NCI-H2081 (cell line): ENCODE data around the gene ZNF468.
"Not testable (repeated sequence)": the region's sequence is repeated elsewhere in the genome, so short reads cannot be mapped to it uniquely, and the experiment has no call there.

Source experiments
- DNase-seq, 2 experiments: peaks; one replicate each; lab custom pipeline; 2025; lab: John Stamatoyannopoulos, UW

The ZNF468 gene

DNA sequence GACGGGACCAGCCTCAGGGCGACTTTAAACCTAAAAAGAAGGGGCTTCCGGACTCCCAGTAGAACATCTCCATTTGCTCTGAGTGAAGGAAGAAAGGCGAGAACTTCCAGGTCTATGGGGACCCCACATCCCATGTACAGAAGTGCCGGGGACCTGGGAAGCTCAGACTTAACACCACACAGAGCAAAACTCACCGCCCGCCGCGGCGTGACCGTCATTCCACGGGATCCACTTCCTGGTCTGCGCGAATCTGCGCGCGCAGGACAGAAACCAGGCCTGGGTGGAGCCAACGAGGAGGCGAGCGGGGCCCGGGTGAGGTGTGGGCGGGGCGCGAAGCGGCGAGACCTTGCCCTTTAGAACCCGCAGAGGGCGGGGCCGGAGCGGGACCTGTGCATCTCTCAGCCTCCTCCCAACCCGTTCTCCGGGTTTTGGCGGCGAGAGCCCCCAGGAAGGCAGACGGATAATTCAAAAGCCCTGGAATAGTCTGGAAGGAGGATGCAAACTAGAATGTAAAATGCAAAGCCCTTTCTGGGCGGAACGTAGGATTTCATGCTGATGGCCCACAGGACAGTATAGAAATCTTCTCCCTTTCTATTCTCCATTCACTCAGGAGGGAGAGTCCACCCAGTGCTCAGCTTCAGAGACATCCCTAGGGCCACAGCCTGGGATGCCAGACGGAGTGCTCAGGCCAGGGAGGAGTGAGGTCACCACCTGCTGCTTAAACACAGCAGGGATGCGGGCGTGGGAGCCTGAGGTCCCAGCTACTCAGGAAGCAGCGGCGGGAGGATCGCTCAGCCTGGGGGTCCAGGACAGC lies at the start of gene ZNF468:
TSS of gene ZNF468 (minus strand) at position 242 of the 814 bp plus-strand sequence. CDS start 3,347 bp downstream, outside the sequence.
- peak; percentile 17 to 57 for DNase-seq

DNA sequence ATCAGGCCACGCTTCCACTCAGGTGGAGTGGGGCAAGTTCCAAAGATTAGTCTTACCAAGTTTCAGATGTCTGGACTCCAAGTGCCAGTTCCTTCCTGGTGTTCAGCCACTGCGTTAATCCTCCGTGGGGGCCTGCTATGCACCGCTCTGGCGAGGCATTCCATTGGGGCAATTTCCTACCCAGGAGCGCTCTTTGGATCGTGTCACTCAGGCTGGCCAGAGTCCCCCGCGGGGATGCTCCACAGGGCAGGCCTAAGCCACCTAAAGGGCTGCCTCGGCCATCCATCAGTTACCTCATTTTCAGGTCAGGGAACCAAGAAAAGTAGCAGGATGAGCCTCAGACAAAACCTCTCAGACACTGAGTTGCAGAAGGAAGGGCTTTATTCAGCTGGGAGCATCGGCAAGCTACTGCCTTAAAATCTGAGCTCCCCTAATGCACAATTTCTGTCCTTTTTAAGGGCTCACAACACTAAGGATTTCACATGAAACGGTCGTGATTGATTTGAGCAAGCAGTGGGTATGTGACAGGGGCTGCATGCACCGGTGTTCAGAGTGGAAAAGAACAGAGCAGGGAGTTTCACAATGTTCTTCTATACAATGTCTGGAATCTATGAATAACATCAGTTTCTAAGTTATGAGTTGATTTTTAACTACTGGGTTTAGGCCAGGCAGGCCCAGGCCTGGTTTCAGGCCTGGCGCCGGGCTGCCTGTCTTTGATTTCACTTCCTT lies 46.8 kb upstream of the ZNF468 start:
- not testable (repeated sequence) for DNase-seq

DNA sequence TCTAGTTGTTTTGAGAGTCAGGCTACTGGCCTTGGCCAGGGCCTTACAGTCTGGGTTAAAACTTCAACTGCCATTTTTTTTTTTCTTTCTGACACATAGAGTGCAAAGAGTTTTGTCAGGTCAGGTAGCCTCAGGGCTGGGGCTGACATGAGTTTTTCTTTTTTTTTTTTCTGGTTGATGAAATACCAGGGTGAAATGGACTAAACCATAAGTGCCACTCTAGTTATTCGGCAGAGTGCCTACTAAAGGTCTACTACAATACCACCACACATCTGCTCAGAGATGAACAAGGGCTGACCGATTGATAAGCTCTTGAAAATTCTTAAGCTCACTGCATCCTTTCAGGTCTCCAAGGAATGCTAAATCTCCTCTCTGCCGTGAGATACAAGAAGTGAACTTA lies 44.4 kb upstream of the ZNF468 start:
- no peak for DNase-seq

DNA sequence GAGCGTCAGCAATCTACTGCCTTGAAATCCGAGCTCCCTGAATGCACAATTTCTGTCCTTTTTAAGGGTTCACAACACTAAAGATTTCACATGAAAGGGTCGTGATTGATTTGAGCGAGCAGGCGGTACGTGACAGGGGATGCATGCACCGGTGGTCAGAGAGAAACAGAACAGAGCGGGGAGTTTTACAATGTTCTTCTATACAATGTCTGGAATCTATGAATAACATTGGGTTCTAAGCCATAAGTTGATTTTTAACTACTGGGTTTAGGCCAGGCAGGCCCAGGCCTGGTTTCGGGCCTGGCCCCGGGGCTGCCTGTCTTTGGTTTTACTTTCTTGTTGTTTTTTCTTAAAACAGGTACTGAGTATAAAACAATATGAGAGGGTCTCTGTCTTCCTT lies 41.2 kb upstream of the ZNF468 start:
- not testable (repeated sequence) for DNase-seq

DNA sequence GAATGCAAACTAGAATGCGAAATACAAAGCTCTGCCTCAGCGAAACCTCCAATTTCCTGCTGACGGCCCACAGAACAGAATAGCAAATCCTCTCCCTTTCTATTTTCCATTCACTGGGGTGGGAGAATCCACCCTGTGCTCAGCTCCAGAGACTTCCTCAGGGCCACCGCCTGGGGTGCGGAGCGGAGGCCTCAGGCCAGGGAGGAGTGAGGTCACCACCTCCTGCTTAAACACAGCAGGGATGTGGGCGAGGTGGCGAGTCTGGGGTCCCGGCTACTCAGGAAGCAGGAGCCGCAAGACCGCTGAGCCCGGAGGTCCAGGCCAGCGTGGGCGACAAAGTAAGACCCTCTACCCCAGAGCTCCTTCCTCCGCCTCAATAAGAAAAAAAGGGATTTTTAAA lies 40.7 kb upstream of the ZNF468 start:
- no peak for DNase-seq

DNA sequence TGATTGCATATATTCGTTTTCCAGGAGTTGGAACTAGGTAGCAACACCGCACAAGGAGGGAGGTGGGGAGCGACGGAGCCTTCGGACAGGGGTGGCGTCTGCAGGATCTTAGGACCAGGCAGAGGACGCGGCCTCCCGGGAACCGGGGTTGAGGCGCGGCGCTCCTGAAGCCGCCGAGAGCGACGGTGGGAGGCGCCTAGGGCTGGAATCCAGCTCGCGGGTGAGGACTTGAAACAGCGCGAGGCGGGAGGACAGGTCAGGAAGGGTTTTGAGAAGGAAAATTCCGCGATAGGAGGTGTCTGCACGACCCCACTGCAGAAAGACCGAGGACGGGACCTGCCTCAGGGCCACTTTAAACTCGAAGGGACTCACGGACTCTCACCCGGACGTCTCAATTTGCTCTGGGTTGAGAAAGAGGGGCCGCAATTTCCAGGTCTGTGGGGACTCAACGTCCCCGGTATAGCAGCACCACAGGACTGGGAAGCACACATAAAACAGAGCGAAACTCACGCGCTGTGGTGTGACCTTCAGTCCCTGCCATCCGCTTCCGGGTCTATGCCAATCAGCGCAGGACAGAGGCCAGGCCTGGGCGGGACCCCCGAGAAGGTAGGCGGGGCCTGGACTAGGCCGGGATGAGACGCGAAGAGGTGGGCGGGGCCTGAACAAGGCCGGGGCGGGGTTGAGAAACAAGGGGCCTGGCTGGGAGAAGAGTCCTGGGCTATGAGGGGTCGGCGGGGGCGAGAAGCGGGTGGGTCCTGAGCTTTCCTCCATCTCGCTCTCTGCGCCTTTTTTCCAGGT lies 39.9 kb upstream of the ZNF468 start, which contains the start of gene ZNF320:
TSS of gene ZNF320 (minus strand) at position 498 of the 798 bp plus-strand sequence. CDS start 7,380 bp downstream, outside the sequence.
- DNase-seq, result peak; percentile 82 to 89

DNA sequence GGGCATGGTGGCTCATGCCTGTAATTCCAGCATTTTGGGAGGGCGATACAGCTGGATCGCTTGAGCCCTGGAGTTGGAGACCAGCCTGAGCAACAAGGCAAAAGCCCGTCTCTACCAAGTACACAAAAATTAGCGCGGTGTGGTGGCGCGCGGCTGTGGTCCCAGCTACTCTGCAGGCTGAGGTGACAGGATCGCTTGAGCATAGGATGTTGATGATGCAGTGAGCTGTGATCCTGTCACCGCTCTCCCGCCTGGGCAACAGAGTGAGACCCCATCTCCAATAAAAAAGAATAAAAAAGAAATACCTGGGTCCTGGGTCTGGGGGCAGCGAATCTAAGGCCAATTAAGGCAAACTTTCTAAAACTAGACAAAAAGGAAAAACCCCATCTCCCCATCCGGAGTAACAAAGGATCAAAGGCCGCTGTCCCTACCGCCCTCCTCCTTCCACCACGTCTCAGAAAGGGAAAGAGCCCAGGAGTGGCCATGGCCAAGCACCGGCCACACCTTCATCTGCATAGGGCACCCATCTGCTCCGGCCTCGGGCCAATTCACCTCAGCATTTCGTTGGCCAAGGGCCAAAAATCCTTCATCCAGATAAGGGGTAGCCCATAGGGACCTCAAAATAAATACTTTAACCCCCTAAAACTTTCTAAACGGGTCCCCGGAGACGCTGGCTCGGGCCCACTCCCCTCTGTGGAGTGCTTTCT lies 39.2 kb upstream of the ZNF468 start:
- DNase-seq, result peak in 1 of 2 experiments; percentile 8

DNA sequence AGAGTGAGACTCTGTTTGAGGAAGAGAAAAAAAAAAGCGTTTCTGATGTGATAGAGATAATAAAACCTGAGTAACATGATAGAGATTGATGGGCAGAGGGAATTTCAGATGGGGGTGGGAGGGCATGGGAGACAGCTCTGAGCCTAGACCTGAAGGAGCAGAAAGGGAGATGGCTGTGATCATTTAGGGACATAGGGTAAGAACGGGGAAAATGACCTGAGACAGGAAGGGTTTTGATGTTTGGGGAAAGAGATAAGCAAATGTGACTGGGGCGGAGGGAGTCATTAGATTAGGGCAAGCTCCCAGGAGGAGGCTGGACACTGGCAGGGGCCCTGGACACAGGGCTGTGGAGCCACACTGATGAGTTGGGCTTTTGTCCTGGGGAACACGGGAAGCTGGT lies 33.9 kb upstream of the ZNF468 start:
- no peak for DNase-seq

DNA sequence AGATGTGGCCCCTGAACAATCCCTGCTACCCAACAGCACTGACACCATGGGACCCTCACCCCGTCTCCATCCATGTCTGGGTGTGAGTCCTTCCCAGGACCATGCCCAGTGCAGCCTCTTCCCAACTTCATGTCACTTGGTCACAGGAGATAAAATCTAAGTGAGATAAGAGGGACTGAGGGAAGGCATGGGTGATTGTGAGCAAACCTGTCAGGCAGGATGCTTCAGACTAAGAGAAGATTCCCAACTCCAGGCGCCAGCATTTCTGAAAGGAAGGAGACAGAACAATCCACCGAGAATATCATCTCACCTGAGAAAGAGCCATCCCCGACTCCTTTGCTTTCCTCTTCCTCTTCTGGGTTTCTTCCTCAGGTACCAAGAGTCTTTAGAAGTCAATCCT lies 32.5 kb upstream of the ZNF468 start:
- no peak for DNase-seq

DNA sequence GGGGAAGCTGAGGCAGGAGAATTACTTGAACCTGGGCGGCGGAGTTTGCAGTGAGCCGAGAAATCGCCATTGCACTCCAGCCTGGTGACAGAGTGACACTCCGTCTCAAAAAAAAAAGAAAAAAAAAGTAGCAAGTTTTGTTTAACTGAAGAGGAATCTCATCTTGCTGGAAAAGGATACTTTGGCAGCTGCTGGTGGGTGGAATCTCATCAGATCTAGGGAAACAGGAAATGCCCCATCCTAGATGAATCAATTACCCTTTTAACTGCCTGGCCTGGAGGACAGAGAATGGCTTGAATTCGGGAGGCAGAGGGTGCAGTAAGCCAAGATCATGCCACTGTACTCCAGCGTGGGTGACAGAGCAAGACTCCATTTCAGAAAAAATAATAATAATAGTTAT lies 31.7 kb upstream of the ZNF468 start:
- DNase-seq, result no peak

DNA sequence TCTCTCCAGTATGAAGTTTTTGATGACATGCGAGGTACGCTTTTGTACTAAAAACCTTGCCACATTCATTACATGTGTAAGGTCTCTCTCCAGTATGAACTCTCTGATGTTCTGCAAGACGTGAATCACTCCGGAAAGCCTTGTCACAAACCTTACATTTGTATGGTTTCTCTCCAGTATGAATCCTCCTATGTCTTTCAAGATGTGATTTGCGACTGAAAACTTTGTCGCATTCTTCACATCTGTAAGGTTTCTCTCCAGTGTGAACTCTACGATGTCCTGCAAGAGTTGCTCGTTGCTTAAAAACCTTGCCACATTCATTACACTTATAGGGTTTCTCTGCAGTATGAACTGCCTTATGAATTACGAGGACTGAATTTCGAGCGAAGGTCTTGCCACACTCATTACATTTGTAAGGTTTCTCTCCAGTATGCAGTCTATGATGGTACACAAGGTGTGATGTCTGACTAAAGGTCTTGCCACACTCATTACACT lies 23.5 kb upstream of the ZNF468 start:
- no peak for DNase-seq

DNA sequence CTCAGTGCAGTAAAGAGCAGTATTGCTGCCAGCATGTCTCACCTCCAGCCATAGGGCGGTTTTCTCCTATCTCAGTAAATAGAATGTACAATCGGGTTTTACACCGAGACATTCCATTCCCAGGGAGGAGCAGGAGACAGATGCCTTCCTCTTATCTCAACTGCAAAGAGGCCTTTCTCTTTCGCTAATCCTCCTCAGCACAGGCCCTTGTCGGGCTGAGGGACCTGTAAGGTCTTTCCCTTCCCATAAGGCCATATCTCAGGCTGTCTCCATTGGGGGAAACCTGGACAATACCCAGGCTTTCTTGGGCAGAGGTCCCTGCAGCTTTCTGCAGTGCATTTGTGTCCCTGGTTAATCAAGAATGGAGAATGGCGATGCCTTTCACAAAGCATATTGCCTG lies 15.6 kb upstream of the ZNF468 start:
- DNase-seq, result not testable (repeated sequence)

DNA sequence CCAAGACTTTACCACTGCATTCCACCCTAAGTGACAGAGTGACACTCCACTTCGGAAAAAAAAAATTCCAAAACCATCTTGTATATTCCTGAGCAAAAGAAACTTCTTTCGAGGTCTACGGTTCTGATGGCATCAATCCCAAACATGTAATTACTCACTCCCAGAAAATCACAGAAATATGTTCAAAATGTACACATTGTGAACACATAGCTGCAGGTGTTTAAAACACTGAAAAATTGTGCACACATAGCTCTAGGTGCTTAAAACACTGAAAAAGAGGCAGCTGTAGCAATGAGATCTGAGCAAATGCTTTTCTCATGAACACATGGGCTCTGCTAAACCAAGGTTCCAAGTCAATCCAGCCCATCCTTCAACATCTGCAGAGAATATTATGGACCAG lies 14.0 kb upstream of the ZNF468 start:
- DNase-seq, result no peak

DNA sequence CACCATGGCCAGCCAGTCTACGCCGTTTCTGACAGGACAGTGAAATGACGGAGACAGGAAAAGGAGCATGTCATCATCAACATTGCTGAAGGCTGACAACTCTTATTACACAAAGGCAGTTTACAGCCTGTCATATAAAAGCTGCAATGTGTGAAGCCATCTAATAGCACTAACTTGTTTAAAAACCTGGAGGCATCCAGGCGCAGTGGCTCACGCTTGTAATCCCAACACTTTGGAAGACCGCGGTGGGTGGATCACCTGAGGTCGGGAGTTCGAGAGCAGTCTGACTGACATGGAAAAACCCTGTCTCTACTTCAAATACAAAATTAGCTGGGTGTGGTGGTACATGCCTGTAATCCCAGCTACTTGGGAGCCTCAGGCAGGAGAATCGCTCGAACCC lies 10.6 kb upstream of the ZNF468 start:
- not testable (repeated sequence) for DNase-seq

DNA sequence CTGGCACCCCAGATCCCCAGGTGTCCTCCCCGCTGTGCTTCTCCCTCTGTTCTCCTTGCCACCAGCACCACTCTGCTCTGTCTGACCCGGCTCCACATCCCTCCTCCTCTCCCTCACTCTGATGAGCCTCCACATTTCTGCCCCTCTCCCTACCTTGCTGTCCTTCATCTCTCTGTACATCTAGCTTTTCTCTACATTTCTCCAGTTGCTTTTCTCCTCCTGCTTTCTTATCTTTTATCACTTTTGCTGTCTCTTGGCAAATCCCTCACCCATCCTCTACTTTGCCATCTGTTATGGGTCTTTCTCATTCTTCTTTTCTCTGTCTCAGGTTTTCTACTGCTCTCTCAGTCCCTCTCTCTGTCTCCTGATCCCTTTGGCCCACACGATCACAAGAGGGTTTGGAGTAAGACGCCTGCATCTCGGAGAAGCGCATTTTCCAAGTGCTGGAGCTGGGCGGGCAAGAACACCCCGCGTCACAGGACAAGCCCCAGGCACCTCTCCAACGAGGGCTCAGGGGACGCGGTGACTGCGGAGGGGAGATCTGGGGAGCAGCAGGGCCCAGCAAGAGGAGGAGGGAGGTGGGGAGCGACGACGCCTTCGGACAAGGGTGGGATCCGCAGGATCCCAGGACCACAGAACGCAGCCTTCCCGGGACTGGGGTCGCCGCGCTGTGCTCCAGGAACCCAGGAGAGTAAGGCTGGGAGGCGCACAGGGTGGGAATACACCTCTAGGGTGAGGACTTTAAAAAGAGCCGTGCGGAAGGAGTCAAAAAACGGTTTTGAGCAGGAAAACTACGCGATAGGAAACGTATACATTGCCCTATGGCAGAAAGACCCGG lies 660 bp downstream of the ZNF468 start:
- DNase-seq, result not testable (repeated sequence)

DNA sequence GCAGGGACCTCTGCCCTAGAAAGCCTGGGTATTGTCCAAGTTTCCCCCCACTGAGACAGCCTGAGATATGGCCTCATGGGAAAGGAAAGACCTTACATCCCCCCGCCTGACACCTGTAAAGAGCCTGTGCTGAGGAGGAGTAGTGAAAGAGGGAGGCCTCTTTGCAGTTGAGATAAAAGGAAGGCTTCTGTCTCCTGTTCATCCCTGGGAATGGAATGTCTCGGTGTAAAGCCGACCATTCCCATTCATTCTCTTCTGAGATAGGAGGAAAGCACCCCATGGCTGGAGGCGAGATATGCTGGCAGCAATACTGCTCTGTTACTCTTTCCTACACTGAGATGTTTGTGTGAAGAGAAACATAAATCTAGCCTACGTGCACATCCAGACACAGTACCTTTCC lies 10.1 kb downstream of the ZNF468 start:
- not testable (repeated sequence) for DNase-seq

DNA sequence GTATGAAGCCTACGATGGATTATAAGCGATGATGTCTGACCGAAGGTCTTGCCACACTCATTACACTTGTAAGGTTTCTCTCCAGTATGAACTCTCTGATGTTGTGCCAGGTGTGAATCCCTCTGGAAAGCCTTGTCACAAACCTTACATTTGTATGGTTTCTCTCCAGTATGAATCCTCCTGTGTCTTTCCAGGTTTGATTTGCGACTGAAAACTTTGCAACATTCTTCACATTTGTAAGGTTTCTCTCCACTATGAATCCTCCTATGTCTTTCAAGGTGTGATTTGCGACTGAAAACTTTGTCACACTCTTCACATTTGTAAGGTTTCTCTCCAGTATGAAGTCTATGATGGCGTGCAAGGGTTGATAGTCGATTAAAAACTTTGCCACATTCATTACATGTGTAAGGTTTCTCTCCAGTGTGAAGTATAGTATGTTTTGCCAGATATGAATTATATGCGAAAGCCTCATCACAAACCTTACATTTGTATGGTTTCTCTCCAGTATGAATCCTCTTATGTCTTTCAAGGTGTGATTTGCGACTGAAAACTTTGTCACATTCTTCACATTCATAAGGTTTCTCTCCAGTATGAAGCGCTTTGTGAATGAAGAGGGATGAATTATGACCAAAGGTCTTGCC lies 16.5 kb downstream of the ZNF468 start:
- not testable (repeated sequence) for DNase-seq

DNA sequence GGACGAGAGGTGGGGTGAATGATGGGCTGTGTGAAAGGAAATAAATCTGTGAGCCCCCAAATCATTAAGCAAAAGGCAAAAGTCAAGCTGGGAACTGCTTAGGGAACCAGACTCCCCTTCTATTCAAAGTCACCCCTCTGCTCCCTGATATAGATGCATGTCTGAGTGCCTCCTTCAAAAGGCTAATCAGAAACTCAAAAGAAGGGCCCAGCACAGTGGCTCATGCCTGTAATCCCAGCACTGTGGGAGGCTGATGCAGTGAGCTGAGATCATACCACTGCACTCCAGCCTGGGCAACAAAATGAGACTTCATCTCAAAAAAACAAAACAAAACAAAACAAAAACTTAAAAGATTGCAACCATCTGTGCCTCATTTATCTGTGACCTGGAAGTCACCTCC lies 23.1 kb downstream of the ZNF468 start:
- DNase-seq, result not testable (repeated sequence)

DNA sequence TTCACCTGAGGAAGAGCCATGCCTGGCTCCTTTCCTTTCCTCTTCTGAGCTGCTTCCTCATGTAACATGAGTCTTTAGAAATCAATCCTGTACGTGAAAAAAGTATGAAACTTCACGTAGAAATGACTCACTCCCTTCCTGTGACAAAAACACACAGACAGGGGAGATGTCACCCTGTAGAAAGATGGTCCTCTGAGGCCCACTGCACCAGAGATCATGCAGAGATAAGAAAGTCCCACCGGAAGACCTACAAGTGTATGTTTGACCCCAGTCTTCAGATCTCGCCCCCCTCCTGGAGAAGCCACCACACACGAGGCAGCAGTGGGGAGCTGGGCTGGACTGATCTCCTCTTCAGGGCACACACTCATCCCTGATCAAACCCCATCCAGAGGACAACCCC lies 23.9 kb downstream of the ZNF468 start:
- DNase-seq, result not testable (repeated sequence)

DNA sequence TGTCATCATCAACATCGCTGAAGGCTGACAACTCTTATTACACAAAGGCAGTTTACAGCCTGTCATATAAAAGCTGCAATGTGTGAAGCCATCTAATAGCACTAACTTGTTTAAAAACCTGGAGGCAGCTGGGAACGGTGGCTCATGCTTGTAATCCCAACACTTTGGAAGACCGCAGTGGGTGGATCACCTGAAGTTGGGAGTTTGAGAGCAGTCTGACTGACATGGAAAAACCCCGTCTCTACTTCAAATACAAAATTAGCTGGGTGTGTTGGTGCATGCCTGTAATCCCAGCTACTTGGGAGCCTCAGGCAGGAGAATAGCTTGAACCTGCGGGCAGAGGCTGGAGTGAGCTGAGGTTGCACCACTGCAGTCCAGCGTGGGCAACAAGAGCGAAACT lies 27.6 kb downstream of the ZNF468 start:
- DNase-seq, result not testable (repeated sequence)
